Large intestine (tissue), 3 donors: ENCODE measurements around the gene ARHGAP21. TPM values are rescaled to one million over a fixed set of nuclear protein-coding genes. Genes with fewer than 3 reads are reported as not detected.
"Not testable (repeated sequence)": the region's sequence is repeated elsewhere in the genome, so short reads cannot be mapped to it uniquely, and the experiment has no call there.

Experiments used
- DNase-seq, 2 donors: peaks; one replicate each; pipeline versions ENCODE4 v3.0.0 to v3.0.0-alpha.2; 2013
- H3K27ac ChIP-seq: one replicate; pipeline ENCODE4 v1.5.1; 2013; ENCODE audit warnings: low read length
- H3K27me3 ChIP-seq: 2 replicates; pipeline ENCODE4 v1.6.1; 2013; ENCODE audit warnings: low read length; ENCODE audit not compliant: control insufficient read depth, insufficient read depth
- H3K36me3 ChIP-seq: 2 replicates; pipeline ENCODE4 v1.6.1; 2013; ENCODE audit warnings: low read length; ENCODE audit not compliant: control insufficient read depth, insufficient read depth
- H3K4me1 ChIP-seq: one replicate; pipeline ENCODE4 v1.6.1; 2013; ENCODE audit warnings: low read length; ENCODE audit not compliant: control insufficient read depth, insufficient read depth
- H3K4me3 ChIP-seq: one replicate; pipeline ENCODE4 v1.5.1; 2013; ENCODE audit warnings: low read length
- H3K9me3 ChIP-seq: one replicate; pipeline ENCODE4 v1.6.1; 2013; ENCODE audit warnings: mild to moderate bottlenecking, low read depth, low read length, moderate library complexity; ENCODE audit not compliant: control insufficient read depth
- WGBS: methylation state at CpG from one replicate; pipeline ENCODE4 v1.1.5; 2013; ENCODE audit warnings: low lambda C conversion rate; ENCODE audit not compliant: insufficient coverage; 5-methylcytosine and 5-hydroxymethylcytosine counted together
- polyA plus RNA-seq: library from polyadenylated mRNA; unstranded; fragments of 120-200 nt; gene quantifications from one replicate; pipeline ENCODE4 v1.2.1, GENCODE V29; 2013

Gene ARHGAP21
- polyA plus RNA-seq, 1 donor: 55.4 TPM

GRCh38 chr10:24750695-24751094, 27.0 kb upstream of the ARHGAP21 start:
- H3K4me3 ChIP-seq: no peak overlapping the region
- no peak overlapping the region for H3K27ac ChIP-seq
- H3K9me3 ChIP-seq: no peaks in the 10 kb centered on the region
- DNase-seq: no peak
- H3K36me3 ChIP-seq: no peaks in the 10 kb centered on the region
- no peaks in the 10 kb centered on the region for H3K4me1 ChIP-seq
- 89% methylated on average over 1 of the region's 2 CpGs for WGBS
- H3K27me3 ChIP-seq: no peaks in the 10 kb centered on the region

GRCh38 chr10:24748214-24748613, 24.5 kb upstream of the ARHGAP21 start:
- no peaks in the 10 kb centered on the region for H3K4me1 ChIP-seq
- 100% methylated on average over 1 of the region's 4 CpGs for WGBS
- no peak overlapping the region for H3K27ac ChIP-seq
- H3K4me3 ChIP-seq: no peak overlapping the region
- no peaks in the 10 kb centered on the region for H3K36me3 ChIP-seq
- H3K9me3 ChIP-seq: no peaks in the 10 kb centered on the region
- DNase-seq: no peak
- H3K27me3 ChIP-seq: no peaks in the 10 kb centered on the region

- no peaks in the 10 kb centered on the region for H3K4me1 ChIP-seq
- WGBS: 67% methylated on average over 1 of the region's 3 CpGs
- H3K36me3 ChIP-seq: no peaks in the 10 kb centered on the region
Measured at GRCh38 chr10:24744946-24745345, 21.3 kb upstream of the ARHGAP21 start.

GRCh38 chr10:24740714-24741113, 17.0 kb upstream of the ARHGAP21 start:
- H3K4me3 ChIP-seq: no peak overlapping the region
- WGBS: 100% methylated on average over 1 of the region's 1 CpG
- no peaks in the 10 kb centered on the region for H3K9me3 ChIP-seq
- H3K4me1 ChIP-seq: no peaks in the 10 kb centered on the region
- DNase-seq: no peak
- no peaks in the 10 kb centered on the region for H3K27me3 ChIP-seq
- H3K36me3 ChIP-seq: no peaks in the 10 kb centered on the region
- H3K27ac ChIP-seq: no peak overlapping the region

More at GRCh38 chr10:24744946-24745345, 21.3 kb upstream of the ARHGAP21 start:
- Histone ChIP-seq H3K27me3 (no peaks in the 10 kb centered on the region), H3K9me3 (no peaks in the 10 kb centered on the region), H3K4me3 (no peak overlapping the region), H3K27ac (no peak overlapping the region)
- DNase-seq: no peak

- no peak for DNase-seq
- Histone ChIP-seq H3K27ac (no peak overlapping the region), H3K27me3 (no peaks in the 10 kb centered on the region), H3K9me3 (no peaks in the 10 kb centered on the region), H3K4me3 (no peak overlapping the region), H3K36me3 (no peaks in the 10 kb centered on the region), H3K4me1 (no peaks in the 10 kb centered on the region)
Measured at GRCh38 chr10:24737001-24737400, 13.3 kb upstream of the ARHGAP21 start.

GRCh38 chr10:24731942-24732341, 8.3 kb upstream of the ARHGAP21 start:
- no peak overlapping the region for H3K4me3 ChIP-seq
- DNase-seq: no peak
- H3K27ac ChIP-seq: no peak overlapping the region
- WGBS: 60% methylated on average over 1 of the region's 1 CpG
- no peaks in the 10 kb centered on the region for H3K9me3 ChIP-seq
- H3K27me3 ChIP-seq: no peaks in the 10 kb centered on the region
- H3K36me3 ChIP-seq: no peaks in the 10 kb centered on the region
- no peaks in the 10 kb centered on the region for H3K4me1 ChIP-seq

- Histone ChIP-seq H3K27ac (no peak overlapping the region), H3K36me3 (no peaks in the 10 kb centered on the region), H3K27me3 (no peaks in the 10 kb centered on the region), H3K4me1 (no peaks in the 10 kb centered on the region), H3K9me3 (no peaks in the 10 kb centered on the region), H3K4me3 (no peak overlapping the region)
- no peak for DNase-seq
- 79% methylated on average over 2 of the region's 3 CpGs for WGBS
Measured at GRCh38 chr10:24730811-24731210, 7.1 kb upstream of the ARHGAP21 start.

- no peak overlapping the region for H3K4me3 ChIP-seq
- DNase-seq: no peak
- H3K27me3 ChIP-seq: no peaks in the 10 kb centered on the region
- no peak overlapping the region for H3K27ac ChIP-seq
- no peaks in the 10 kb centered on the region for H3K36me3 ChIP-seq
- no peaks in the 10 kb centered on the region for H3K4me1 ChIP-seq
- 71% methylated on average over 3 of the region's 9 CpGs for WGBS
- no peaks in the 10 kb centered on the region for H3K9me3 ChIP-seq
Measured at GRCh38 chr10:24727786-24728185, 4.1 kb upstream of the ARHGAP21 start.

GRCh38 chr10:24726626-24727025, 2.9 kb upstream of the ARHGAP21 start:
- Histone ChIP-seq H3K27ac (no peak overlapping the region), H3K9me3 (no peaks in the 10 kb centered on the region), H3K36me3 (no peaks in the 10 kb centered on the region), H3K27me3 (no peaks in the 10 kb centered on the region), H3K4me1 (no peaks in the 10 kb centered on the region), H3K4me3 (no peak overlapping the region)
- WGBS: 100% methylated on average over 1 of the region's 5 CpGs
- DNase-seq: no peak

DNA sequence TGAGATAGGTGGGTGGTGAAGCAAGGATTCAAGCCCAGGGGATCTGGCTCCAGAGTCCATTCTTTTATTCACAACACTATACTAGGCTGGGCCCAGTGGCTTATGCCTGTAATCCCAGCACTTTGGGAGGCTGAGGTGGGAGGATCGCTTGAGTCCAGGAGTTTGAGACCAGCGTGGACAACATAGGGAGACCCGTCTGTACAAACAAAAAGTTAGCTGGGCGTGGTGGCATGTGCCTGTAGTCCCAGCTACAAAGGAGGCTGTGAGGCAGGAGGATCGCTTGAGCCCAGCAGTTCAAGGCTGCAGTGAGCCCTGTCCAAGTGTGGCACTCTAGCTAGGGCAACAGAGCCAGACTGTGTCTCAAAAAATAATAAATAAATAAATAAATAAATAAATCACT, 2.3 kb upstream of the ARHGAP21 start:
- H3K36me3 ChIP-seq, H3K9me3 ChIP-seq, H3K4me1 ChIP-seq, H3K27me3 ChIP-seq, DNase-seq, H3K4me3 ChIP-seq, H3K27ac ChIP-seq: not testable (repeated sequence)
- WGBS: no CpG with 5 or more reads among the region's 5 CpGs

DNA sequence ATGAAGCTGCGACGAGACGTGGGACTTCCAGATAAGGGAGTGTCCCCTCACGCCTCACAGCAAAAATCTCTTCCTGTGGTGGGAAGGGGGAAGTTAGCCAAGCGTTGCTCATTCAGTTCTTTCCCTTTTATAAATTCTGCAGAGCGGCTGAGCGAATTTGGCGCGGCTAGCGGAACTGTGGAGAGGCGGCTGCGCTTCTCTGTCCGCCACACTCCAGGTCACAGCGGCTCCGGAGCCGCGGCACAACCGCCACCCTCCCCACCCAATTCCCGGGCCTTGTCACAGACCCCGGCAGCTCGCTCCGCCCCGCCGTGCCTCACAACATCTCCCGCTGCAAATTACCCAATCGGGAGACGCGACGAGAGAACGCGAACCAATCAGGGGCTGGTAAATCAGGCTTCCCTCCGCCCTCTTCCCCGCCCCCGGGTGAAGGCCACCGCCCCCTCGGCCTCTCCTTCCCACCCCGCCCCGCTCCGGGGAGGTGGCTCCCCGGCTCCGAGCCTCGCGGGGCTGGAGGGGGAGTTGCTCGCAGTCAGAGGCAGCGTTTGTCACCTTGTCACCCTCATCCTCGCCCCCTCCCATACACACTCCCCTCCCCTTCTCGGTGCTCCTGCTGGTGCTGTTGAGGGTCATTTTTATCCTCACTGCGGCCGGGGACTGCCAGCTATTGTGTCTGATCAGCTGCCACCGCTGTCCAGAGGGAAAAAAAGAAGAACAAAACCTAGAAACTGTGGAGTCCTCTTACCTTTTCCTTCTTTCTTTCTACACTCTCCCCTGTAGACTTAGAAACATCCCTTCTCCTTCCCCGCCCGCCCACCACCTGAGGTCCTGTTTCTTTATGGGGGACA, 918 bp upstream of the ARHGAP21 start:
- H3K36me3 ChIP-seq: peaks cover 2% of the 10 kb centered on the region
- no CpG with 5 or more reads among the region's 52 CpGs for WGBS

More for the DNA sequence above, 918 bp upstream of the ARHGAP21 start:
- Histone ChIP-seq H3K4me1 (peaks cover 3% of the 10 kb centered on the region), H3K4me3 (peak overlapping the region; percentile 91), H3K27me3 (no peaks in the 10 kb centered on the region), H3K9me3 (no peaks in the 10 kb centered on the region), H3K27ac (peak overlapping the region; percentile 97)
- peak; percentile 97 to 98 for DNase-seq
